GM19395 (cell line): ENCODE data around the gene GRM8.
A peak's percentile ranks its signal among the peaks of the same experiment; 100 is the strongest.
"Not testable (repeated sequence)": the region's sequence is repeated elsewhere in the genome, so short reads cannot be mapped to it uniquely, and the experiment has no call there.

Source experiments
- ATAC-seq: cut with Tn5 transposase; IDR thresholded peaks from one replicate; pipeline ENCODE4 v1.9.1; 2021; ENCODE audit warnings: mild to moderate bottlenecking, moderate library complexity; ENCODE audit not compliant: unreplicated experiment

GRM8 gene

DNA sequence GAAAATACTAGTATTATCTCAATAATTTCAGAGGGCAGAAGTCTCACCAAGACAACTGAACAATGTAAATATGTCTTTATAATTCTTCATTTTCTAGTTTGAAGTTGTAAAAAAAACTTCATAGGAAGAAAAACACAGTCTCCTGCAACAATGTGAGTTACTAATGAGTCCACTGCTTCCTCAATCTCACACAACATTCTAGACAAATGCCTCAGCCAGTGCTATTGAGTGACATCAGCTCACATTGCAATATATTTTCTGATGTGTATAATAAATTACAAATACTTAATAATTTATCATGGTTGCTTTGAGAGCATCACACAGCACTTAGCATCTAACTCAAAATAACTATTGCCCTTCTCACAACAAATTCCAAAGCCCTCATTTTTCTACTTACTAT lies 321.2 kb downstream of the GRM8 start:
- ATAC-seq: no peak

DNA sequence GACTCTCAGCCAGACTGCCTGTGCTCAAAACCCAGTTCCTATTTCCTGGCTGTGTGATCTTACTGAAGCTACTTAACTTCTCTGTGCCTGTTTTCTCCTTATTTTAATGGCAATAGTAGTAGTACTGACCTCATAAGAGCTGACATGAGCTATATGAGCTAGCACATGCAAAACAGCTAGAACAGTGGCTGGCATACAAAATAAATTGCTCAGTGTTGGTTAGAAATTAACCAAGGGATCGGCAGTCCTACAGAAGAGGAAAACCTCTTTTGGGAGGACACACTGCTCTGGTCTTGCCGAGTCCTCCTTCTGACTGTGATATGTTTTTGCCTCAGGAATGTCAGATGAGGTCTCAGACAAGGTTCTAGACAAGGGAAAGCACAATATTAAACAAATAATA lies 322.6 kb downstream of the GRM8 start:
- no peak for ATAC-seq

DNA sequence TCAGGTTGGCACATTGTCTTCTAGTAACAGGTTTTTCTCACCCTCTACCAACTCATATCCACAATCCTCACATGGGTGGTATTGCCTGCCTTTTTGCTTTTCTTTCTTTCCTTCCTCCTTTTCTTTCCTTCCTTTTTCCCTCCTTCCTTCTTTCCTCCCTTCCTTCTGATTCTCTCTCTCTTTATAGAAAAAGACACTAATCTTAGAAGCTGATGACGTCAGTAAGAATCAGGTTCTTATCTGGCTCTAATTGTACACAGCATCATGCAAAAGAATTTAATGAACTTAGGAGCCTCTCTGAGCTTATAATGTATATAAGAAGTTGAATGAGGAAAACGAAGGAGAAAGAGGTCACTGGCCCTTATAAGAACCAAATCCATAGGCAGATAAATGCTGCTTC lies 328.3 kb downstream of the GRM8 start:
- ATAC-seq: no peak

DNA sequence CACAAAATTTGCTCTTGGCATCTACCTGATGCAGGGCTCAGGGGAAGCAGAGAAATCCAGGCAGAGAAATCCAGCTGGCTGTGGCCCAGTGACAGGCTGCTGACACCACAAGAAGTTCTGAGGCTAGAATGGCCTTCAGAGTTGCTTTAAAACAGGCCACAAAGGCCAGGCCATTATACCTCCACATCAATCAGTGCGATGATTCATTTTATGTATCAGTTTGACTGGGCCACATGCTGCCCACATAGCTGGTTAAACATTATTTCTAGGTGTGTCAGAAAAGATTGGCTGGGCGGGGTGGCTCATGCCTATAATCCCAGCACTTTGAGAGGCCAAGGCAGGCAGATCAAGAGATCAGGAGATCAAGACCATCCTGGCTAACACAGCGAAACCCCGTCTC lies 341.1 kb downstream of the GRM8 start:
- ATAC-seq: not testable (repeated sequence)

DNA sequence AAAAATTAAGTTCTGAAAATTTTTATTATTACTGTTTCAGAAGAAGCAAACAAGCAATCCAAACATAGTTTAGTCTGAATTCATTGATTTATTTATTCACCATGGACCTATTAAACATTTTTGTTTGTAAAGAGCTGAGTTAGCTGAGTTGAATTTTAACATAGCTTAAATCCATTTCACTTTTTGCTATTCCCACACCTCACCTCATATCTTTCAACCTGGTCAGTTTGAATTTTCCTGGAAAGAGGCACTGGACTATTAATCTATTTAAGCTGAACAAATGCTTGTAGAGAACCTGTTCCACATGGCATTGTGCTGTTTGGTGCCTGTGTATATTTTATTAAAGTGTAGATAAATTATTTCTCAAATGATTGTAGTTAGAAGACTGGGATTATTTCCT lies 344.2 kb downstream of the GRM8 start:
- not testable (repeated sequence) for ATAC-seq

DNA sequence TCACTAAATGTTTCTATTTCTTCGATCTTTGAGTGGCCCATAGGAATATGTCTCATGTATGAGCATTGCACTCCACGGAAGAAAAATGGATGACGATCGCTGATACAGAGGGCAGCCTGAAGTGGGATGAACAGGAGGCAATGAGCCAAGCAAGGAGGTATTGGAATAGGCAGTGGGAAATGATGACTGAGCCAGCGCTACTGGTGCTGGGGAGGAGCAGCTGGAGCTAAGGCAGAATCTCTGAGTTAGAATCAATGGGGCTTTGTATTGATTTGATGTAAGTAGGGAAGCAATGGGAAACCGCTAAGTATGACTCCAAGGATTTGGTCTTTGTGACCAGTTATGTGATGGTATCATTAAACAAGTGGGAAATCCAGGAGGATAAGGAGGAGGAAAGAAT lies 345.1 kb downstream of the GRM8 start:
- ATAC-seq: not testable (repeated sequence)

DNA sequence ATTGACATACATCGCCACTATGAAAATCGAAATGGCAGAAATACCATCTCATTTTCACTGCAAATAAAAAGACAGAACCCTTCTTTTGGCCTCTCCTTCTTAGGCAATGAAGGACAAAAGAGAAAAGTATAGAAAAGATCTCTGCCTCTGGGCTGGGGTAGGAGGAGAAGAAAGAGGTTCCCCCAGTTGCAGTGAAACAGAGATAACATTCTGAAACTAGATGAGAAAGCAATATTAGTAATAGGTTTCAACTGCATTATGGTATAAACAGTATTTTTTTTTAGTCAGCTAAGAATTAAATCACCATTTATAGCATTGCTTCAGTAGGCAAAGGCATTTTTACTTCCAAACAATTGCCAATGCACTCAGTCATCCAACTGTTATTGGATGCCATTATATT lies 347.5 kb downstream of the GRM8 start:
- ATAC-seq: not testable (repeated sequence)

DNA sequence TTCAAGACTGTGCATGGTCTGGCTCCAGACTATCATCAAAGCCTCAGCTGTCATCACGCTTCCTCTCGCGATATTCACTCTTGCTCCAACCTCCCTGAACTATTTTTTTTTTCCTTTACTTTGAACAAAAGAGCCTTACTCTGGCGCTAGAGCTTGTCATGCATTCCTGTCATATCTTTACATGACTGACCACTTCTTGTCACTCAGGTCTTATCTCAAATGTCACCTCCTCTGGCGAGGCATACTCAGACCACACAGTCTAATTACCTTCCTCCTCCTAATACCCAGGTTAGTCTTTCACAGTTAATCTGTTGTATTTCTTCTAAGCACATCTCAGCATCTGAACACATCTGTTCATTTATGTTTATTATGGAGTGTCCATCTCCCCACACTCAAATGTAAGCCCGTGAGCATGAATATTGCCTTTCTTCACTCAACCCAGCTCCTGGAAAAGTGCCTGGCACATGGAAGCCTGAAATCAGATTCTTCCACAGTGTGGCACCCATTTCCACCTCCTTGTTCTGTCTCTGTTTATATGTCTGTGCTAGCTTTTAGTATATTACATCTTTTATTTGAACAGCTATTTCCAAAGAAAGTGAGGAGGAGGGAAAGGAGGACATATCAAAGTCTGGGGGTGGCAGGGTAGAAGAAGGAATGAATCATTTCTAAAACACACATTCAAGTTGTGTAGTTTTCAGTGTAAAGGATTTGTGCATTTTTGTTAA lies 351.5 kb downstream of the GRM8 start:
- not testable (repeated sequence) for ATAC-seq

DNA sequence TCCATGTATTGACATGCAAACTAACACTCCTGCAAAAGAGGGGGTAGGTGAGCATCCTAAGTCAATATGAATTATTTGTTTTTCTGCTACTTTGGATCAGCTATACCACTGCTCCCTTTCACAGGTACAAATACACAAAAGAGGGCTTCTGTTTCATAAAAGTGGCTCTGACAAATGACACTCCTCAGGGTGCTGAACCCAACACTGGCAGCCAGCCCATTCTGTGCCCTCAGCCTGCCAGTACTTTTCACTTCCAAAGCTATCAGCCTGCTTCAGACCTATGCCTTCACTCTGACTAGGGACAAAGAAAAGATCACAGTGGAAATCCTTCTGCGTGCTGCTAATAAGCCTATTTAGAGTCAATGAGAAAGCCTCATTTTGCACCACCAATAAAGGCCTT lies 364.8 kb downstream of the GRM8 start:
- ATAC-seq: not testable (repeated sequence)

DNA sequence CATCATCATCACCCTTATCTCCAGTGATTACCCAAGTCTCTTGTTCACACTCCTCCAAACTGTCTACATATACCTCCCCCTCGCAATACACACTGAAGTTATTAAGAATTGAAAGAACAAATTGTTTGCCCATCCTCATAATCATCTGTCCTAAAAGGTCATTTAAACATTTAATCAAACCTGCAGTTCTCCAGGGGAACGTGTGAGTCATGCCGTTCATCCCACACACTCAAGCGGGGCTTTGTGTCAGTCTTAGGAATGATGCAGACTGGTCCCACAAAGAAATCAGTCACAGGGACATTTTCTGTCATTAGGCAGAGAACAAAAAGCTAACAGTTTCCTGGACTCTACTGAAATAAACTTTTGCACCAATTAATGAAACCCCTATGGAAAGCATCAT lies 365.2 kb downstream of the GRM8 start:
- ATAC-seq: not testable (repeated sequence)

DNA sequence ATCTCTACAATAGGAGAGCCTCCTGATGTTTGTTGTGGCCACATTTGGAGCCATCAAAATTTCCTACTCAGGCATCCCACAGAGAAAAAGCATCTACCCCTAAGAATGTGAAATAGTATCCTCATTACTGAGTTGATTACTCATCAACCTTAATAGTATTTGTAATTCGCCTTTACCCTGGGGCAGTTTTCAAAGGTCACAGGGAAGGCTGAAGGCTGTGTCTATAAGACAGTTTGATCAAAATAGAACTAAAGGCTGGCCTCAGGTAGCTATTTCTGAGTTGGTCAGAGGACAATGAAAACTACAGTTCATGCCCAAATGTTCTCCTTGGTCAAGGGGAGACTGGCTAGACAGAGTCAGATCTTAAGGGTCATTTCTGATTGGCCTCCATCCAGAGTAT lies 370.0 kb downstream of the GRM8 start:
- ATAC-seq: not testable (repeated sequence)

DNA sequence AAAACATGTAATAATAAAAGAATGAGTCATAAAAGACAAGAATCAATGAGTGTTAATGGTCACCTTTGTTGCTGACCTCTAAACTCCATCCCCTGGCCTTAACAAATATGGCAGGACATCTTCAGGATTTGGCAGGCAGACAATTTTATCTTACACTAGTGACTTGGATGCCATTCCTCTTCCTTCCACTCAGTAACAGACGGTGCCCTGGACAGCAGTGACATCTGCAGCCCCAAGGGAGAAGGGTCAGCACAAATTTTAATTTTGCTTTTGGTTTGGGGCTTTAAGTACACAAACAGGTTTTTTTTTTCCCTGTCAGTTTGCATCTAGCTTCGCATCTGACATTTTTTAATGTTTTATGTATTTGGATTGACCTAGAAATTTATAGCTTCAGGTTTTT lies 370.8 kb downstream of the GRM8 start:
- peak; percentile 46 for ATAC-seq

DNA sequence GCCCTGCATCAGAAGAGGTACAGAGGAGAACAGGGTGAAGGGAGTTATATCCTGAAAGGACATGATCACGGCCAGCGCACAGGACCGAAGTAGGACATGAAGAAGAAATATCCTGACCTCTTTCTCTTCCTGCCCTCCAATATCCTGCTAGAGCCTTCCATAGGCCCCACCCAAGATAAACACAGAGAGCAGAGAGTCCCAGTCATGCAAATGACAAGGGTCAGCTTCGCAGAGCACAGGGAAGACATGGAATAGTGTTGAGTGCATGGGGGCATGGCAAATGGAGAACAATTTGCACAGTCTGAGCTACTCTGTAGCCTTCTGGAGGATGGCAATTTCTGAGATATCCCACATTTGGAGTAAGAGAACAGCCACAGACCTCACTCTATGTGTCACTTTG lies 371.4 kb downstream of the GRM8 start:
- ATAC-seq: no peak

DNA sequence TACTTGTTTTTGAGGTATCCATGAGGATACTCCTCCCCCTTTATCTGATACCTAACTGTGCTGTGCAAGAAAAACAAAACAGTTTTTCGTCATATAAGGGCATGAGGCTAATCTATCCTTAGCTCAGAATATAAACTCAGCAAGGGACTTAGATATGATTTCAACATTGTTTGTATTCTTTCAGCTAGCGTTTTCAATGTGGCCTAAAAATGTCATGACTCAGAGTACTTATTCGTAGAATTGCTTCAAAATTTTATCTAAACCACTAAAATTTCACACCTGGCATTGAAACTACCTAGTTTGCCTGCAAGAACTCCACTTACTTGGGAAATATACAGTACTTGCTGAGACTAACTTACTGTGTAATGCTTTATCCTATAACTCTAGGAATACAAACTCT lies 376.2 kb downstream of the GRM8 start:
- ATAC-seq: not testable (repeated sequence)

DNA sequence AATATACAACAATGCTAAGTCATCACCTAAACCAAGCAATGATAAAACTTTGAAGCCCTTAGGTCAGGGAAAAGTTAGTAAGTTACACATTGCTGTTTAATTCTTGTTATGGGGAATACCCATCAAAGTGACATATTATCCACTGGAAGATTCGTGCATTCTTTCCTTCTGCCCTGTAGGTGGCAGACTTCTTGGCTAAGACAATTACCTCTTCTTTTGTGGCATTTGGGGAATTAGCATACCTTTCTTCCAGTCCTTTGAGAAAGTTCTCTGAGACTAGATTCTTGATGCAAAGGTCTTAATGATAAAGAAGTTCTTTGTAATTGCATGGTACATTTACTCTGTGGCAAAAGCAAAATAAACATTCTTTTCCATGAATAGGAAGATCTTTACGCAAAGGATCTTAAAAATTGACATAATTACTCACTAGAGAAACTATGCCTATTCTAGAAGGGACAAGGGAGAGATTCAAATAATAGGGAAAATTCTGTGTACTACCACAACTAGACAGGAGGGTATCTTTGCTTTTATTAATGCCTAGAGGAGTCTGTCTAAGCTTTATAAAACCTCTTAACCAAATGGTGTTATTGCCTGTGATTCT lies 395.9 kb downstream of the GRM8 start:
- ATAC-seq: peak; percentile 86

DNA sequence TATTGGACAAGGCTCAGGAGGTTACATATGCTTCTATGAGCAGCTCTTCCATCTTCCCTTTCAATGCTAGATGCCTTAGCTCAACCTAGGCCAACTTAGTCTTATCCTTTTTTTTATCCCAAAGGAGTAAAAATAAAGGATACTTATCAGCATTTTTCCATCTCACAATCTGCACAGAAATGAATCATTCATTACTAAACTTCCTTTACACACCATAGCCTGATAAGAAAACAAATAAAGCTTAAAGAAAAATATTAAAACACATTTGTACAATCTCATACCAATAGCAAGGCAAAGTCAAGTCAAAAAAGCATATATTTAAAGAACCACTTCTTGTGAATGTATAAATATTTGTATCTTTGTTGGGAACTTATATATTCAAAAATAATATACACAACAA lies 407.4 kb downstream of the GRM8 start:
- no peak for ATAC-seq

DNA sequence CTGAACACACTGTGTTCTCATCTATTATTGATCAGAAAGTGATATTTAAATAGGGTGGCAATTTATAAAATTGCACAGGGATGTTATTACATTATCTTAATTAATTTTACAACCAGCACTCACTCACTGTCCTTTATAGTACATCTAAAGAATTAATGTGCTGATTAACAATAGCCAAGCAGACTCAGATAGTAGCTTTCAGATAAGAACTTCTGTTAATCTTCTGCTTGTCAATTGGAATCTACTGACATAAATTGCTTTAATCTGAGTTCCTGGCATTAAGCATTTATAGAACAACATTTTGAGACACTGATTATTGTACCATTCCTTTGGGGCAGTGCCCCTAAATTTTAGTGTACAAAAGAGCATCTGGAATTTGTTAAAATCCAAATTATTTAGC lies 408.9 kb downstream of the GRM8 start:
- ATAC-seq: no peak

DNA sequence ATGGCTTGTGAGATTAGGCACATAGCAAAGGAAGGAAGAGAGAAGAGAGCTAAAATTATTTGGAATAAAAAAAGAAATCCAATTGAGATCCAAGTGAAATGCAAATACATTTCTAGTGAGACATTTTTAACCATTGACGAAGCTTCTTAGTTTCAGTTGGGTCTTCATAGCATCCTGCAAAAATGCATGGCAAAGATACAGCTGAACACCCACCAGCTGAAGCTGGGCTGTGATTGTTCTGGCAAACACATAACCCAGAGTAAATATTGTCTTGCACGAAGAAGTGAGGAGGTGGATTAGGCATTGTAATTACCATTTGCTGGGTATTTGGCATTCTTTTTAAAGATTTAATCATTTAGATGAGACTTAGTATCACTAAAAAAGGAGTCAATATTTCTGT lies 409.4 kb downstream of the GRM8 start:
- ATAC-seq: no peak

DNA sequence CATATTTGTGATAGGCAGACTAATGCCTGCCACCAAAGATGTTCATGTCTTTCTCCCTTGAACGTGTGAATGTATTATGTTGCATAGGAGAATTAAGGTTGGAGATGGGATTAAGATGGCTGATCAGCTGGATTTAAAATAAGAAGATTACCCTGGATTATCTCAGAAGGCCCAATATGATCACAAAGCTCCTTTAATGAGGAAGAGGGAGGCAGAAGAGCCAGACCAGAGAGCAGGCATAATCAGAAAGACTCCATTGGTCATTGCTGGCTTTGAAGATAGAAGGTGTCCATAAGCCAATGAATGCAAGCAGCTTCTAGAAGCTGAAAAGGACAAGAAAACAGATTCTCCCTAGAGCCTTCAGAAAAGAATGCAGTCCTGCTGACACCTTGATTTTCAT lies 410.3 kb downstream of the GRM8 start:
- ATAC-seq: no peak

DNA sequence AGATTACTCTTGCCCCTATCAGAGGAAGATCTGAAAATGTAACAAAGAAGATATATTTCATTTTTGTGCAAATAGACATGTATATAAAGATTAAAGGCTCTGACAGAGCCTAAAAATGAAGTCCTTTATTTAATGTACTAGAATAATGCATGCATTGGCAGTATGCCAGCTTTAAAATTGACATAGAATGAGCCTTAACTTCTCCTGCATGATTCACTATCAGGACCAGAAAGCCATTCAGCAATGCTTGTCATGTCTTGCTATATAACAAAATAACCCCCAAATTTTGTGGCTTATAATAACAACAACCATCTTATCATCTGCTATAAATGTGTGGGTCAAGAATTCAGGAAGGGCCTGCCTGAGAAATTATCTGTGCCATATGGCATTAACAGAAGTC lies 411.9 kb downstream of the GRM8 start:
- ATAC-seq: no peak

DNA sequence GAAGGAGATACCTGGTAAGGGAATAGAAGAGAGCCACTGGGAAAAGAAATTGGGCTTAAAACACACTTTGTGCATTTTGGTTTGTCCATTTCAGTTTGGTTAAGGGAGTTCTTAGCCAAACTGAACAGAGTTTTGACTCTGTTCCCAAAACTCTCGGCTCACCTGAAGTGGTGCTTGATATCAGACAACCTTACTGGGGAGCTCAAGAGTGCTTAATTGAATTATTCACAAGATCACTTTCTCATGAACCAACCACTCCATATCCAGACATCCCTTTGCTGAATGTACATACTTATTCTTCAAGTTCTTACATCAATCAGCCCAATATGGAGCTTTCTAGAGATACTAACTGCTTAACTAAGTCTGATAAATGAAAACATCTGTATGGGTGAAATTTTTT lies 413.1 kb downstream of the GRM8 start:
- ATAC-seq: no peak

DNA sequence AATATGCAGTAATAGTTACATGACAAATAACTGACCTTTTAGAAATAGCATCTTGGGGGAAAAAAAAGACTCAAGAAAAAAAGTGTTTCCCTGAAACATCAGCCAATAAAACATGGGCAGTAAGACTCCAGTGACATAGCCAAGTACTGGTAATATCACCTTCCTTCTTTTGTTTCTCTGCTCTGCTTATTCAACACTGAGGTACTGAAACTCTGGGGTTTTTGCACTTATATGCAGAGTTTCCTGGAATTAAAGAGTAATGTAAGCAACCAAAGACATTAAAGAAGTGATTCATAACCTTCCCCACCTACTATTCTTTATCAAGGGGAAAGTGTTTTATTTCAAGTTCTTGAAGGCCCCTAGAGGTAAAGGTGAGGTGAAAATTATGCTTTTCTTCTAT lies 414.5 kb downstream of the GRM8 start:
- no peak for ATAC-seq

DNA sequence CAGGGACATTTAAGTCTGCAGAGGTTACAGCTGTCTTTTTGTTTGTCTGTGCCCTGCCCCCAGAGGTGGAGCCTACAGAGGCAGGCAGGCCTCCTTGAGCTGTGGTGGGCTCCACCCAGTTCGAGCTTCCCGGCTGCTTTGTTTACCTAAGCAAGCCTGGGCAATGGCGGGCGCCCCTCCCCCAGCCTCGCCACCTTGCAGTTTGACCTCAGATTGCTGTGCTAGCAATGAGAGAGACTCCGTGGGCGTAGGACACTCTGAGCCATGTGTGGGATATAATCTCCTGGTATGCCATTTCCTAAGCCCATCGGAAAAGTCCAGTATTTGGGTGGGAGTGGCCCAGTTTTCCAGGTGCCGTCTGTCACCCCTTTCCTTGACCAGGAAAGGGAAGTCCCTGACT lies 421.5 kb downstream of the GRM8 start:
- ATAC-seq: not testable (repeated sequence)
